Stomach (tissue), 9 donors: ENCODE data around the gene ELAC2. TPM values are rescaled to one million over a fixed set of nuclear protein-coding genes. Genes with fewer than 3 reads are reported as not detected.

Experiments used
- DNase-seq, 2 donors: peaks; one replicate each; pipeline versions ENCODE4 v3.0.0 to v3.0.0-alpha.2; 2013 to 2019
- H3K27ac ChIP-seq, 5 donors: fragments of 200-600 bp in 4 of 5; sonication (generic) in 4 of 5; one replicate each; pipeline ENCODE4 v1.5.1; 2013 to 2019; ENCODE audit warnings: mild to moderate bottlenecking in 1 of 5, moderate library complexity in 1 of 5
- H3K27me3 ChIP-seq, 3 donors: fragments of 200-600 bp; sonication (generic); one replicate each; pipeline ENCODE4 v1.5.1; 2017 to 2019; ENCODE audit warnings: mixed run types in 1 of 3
- H3K36me3 ChIP-seq, 4 donors: fragments of 200-600 bp; sonication (generic); 1 replicate in 3 of 4; 2 replicates in 1 of 4; pipeline ENCODE4 v1.5.1; 2016 to 2019
- H3K4me1 ChIP-seq, 4 donors: fragments of 200-600 bp; sonication (generic); one replicate each; pipeline ENCODE4 v1.5.1; 2016 to 2019
- H3K4me3 ChIP-seq, 4 donors: fragments of 200-600 bp; sonication (generic) in 3 of 4; one replicate each; pipeline ENCODE4 v1.5.1; 2016 to 2019; ENCODE audit warnings: mild to moderate bottlenecking in 1 of 4
- H3K9me3 ChIP-seq, 4 donors: fragments of 200-600 bp; sonication (generic); one replicate each; pipeline ENCODE4 v1.5.1; 2016 to 2019
- CTCF ChIP-seq, 7 experiments: fragments of 450-650 bp in 4 of 7; fragments of 200-600 bp in 3 of 7; sonication (generic) in 3 of 7; IDR thresholded peaks; one replicate each; pipeline ENCODE4 v1.5.1; 2016 to 2019; ENCODE audit warnings: antibody characterized with exemption in 7 of 7, control low read depth in 2 of 7, mild to moderate bottlenecking in 1 of 7
- EP300 ChIP-seq: sonication (generic); formaldehyde crosslinking; IDR thresholded peaks from one replicate; pipeline ENCODE4 v1.6.1; 2017; ENCODE audit warnings: antibody characterized with exemption
- POLR2A ChIP-seq, 4 donors: fragments of 450-650 bp; IDR thresholded peaks; one replicate each; pipeline ENCODE4 v1.6.1; 2016; ENCODE audit warnings: antibody characterized with exemption in 4 of 4, control low read depth in 2 of 4, mild to moderate bottlenecking in 1 of 4, moderate library complexity in 1 of 4
- POLR2AphosphoS5 ChIP-seq, 3 donors: sonication (generic); formaldehyde crosslinking; IDR thresholded peaks; one replicate each; pipeline ENCODE4 v1.6.1; 2016; ENCODE audit warnings: antibody characterized with exemption in 3 of 3
- WGBS, 5 donors: extraction: QIAGEN DNeasy Blood & Tissue Kit in 3 of 5; methylation state at CpG; one replicate each; pipeline versions ENCODE4 v1.1.5 to v1.1.7; 2013 to 2018; 5-methylcytosine and 5-hydroxymethylcytosine counted together
- intact Hi-C: fragments of 100-400 bp; cut with DNase I; formaldehyde crosslinking; loops from one replicate; pipeline ENCODE4 v1.15.1; 2023; ENCODE audit warnings: low total_unique reads
- polyA plus RNA-seq, 3 donors: library from polyadenylated mRNA; stranded (reverse); fragments of 200-250 nt; gene quantifications; one replicate each; pipeline ENCODE4 v1.2.3, GENCODE V29; 2013
- total RNA-seq, 5 donors: library from RNA; depleted of rRNA; stranded (reverse); fragments of >200 nt; gene quantifications; one replicate each; pipeline versions ENCODE4 v1.1.0 to v1.2.3, GENCODE V29; 2014 to 2016
- donor health status: healthy with polysubstance abuse.
- donor health status: Bipolar disorder and iron deficiency.
- donor health status: healthy.

Gene ELAC2
- total and polyA plus RNA-seq, 8 donors: 20.5 to 156 (median 60.2) TPM

GRCh38 chr17:12998874-12999273 lies 19.0 kb downstream of the ELAC2 start:
- no peak overlapping the region for H3K4me3 ChIP-seq
- peaks cover 89 to 100% (median 100%) of the 10 kb centered on the region in 4 donors for H3K36me3 ChIP-seq
- H3K27me3 ChIP-seq: no peaks in the 10 kb centered on the region
- WGBS, 5 donors: 87 to 94% (median 90%) methylated on average over 5 of the region's 5 CpGs
- no peaks in the 10 kb centered on the region for H3K9me3 ChIP-seq
- DNase-seq: no peak
- no peak for TF ChIP-seq POLR2A (IDR thresholded peaks at IDR 0.05)
- TF ChIP-seq CTCF (IDR thresholded peaks at IDR 0.05): no peak
- TF ChIP-seq POLR2AphosphoS5 (IDR thresholded peaks at IDR 0.05): no peak
- TF ChIP-seq EP300: no peak
- H3K4me1 ChIP-seq: peaks cover 0 to 17% (median 4%) of the 10 kb centered on the region in 4 donors
- no peak overlapping the region for H3K27ac ChIP-seq
- intact Hi-C loops: loop anchor here (10.0 kb wide), 1 partner anchor 744 kb away; no protein-coding TSS in a partner anchor

- Histone ChIP-seq H3K4me1 (peaks cover 0 to 17% (median 4%) of the 10 kb centered on the region in 4 donors), H3K9me3 (no peaks in the 10 kb centered on the region), H3K27ac (no peak overlapping the region), H3K27me3 (no peaks in the 10 kb centered on the region), H3K4me3 (no peak overlapping the region), H3K36me3 (peaks cover 91 to 100% (median 100%) of the 10 kb centered on the region in 4 donors)
- TF ChIP-seq POLR2A (IDR thresholded peaks at IDR 0.05) (no peak), POLR2AphosphoS5 (IDR thresholded peaks at IDR 0.05) (no peak), CTCF (IDR thresholded peaks at IDR 0.05) (no peak), EP300 (no peak)
- no peak for DNase-seq
- WGBS, 5 donors: 82 to 96% (median 90%) methylated on average over 8 of the region's 8 CpGs
- intact Hi-C loops: loop anchor here (10.0 kb wide), 1 partner anchor 744 kb away; no protein-coding TSS in a partner anchor
Measured at GRCh38 chr17:12998461-12998860, 19.4 kb downstream of the ELAC2 start.

- H3K27me3 ChIP-seq: no peaks in the 10 kb centered on the region
- DNase-seq: no peak
- H3K27ac ChIP-seq: no peak overlapping the region
- intact Hi-C loops: loop anchor here (10.0 kb wide), 1 partner anchor 742 kb away; no protein-coding TSS in a partner anchor
- H3K4me1 ChIP-seq: peaks cover 0 to 4% (median 1%) of the 10 kb centered on the region in 4 donors
- 78 to 96% (median 85%) methylated on average over 4 to 5 of the region's 5 CpGs for WGBS, 5 donors
- TF ChIP-seq EP300 (no peak), POLR2A (IDR thresholded peaks at IDR 0.05) (no peak)
- peaks cover 93 to 100% (median 100%) of the 10 kb centered on the region in 4 donors for H3K36me3 ChIP-seq
- H3K4me3 ChIP-seq: no peak overlapping the region
- H3K9me3 ChIP-seq: no peaks in the 10 kb centered on the region
Measured at GRCh38 chr17:12996941-12997340, 20.9 kb downstream of the ELAC2 start.

- no peak for TF ChIP-seq EP300
- no peak for TF ChIP-seq CTCF (IDR thresholded peaks at IDR 0.05)
- WGBS, 5 donors: 90 to 96% (median 94%) methylated on average over 10 of the region's 10 CpGs
- Histone ChIP-seq H3K36me3 (peaks cover 93 to 100% (median 100%) of the 10 kb centered on the region in 4 donors), H3K9me3 (no peaks in the 10 kb centered on the region), H3K27me3 (no peaks in the 10 kb centered on the region), H3K27ac (no peak overlapping the region), H3K4me3 (no peak overlapping the region), H3K4me1 (no peaks in the 10 kb centered on the region)
- no peak for DNase-seq
- intact Hi-C loops: loop anchor here (10.0 kb wide), 1 partner anchor 742 kb away; no protein-coding TSS in a partner anchor
Measured at GRCh38 chr17:12996357-12996756, 21.5 kb downstream of the ELAC2 start.

GRCh38 chr17:12995896-12996295 lies 21.9 kb downstream of the ELAC2 start:
- Histone ChIP-seq H3K27ac (no peak overlapping the region), H3K36me3 (peaks cover 96 to 100% (median 100%) of the 10 kb centered on the region in 4 donors), H3K4me3 (no peak overlapping the region), H3K27me3 (no peaks in the 10 kb centered on the region), H3K9me3 (no peaks in the 10 kb centered on the region), H3K4me1 (no peaks in the 10 kb centered on the region)
- WGBS, 5 donors: 90 to 97% (median 96%) methylated on average over 19 of the region's 19 CpGs
- intact Hi-C loops: loop anchor here (10.0 kb wide), 1 partner anchor 741 kb away; no protein-coding TSS in a partner anchor
- TF ChIP-seq POLR2AphosphoS5 (IDR thresholded peaks at IDR 0.05): no peak
- TF ChIP-seq CTCF (IDR thresholded peaks at IDR 0.05): no peak
- TF ChIP-seq EP300: no peak
- no peak for TF ChIP-seq POLR2A (IDR thresholded peaks at IDR 0.05)
- DNase-seq: no peak
